HG02852 (cell line): Measurements from ENCODE around the gene CMBL.
A peak's percentile ranks its signal among the peaks of the same experiment; 100 is the strongest.
"Not testable (repeated sequence)": the region's sequence is repeated elsewhere in the genome, so short reads cannot be mapped to it uniquely, and the experiment has no call there.

Source experiments
- ATAC-seq: cut with Tn5 transposase; IDR thresholded peaks from one replicate; pipeline ENCODE4 v1.9.1; 2021; ENCODE audit warnings: mild to moderate bottlenecking, moderate library complexity; ENCODE audit not compliant: unreplicated experiment

The CMBL gene

DNA sequence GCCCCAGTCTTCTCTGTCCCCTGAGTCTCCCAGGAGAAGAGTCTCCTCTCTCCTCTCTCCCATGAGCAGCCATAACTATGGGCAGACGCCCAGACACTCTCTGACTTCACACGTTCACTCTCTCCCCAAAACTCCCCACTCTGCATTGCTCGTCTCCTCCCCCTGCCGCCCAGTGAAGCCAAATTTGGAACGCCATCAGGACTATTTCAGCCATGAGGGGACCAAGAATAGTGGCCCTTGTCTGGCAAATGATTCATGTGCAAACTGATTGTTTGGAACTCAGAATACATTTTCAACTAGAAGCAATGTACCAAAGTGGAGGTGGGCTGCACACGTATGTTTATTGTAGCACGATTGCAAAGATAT is 20.9 kb downstream of the CMBL start:
- no peak for ATAC-seq

DNA sequence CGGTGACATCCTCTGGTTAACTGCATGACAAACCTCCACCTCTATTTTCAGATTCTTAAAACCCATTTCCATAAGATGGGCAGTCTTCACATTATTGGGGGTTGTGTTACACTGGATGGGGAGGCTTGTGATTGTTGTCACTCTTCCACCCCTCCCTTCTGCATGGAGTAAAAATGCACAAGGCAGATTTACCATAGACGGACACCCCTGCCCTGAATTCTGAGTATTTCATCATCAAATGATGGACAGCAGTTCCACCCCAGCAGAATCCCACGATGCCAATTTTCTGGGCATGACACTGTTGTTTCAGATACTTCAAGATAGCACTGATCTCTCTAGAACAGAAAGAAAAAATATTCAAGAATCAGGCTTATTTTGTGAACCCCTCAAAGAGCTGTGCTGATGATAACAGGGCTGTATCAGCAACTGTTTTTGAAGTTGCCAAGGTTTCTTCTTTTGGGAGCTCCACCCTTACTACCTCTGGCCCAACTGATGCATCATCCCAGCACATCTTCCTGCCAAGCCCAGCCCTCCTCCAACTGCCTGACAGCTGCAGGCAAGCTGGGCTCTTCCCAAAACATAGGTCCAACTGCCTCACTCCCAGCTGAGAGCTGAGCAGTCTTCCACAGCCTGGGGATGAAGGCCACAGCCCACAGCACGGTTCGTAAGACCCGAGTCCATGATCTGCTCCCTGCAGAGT is 21.4 kb downstream of the CMBL start:
- no peak for ATAC-seq

DNA sequence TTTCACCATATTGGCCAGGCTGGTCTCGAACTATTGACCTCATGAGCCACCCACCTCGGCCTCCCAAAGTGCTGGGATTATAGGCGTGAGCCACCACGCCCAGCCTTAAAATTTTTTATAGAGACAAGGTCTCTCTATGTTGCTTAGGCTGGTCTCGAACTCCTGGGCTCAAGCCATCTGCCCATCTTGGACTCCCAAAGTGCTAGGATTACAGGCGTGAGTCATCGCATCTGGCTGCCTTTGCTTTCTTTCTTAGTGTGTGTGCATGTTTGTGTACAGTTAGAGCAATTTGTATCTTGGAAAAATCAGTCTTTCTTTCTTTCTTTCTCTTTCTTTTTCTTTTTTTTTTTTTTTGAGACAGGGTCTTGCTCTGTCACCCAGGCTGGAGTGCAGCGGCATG is 22.3 kb downstream of the CMBL start:
- ATAC-seq: not testable (repeated sequence)

DNA sequence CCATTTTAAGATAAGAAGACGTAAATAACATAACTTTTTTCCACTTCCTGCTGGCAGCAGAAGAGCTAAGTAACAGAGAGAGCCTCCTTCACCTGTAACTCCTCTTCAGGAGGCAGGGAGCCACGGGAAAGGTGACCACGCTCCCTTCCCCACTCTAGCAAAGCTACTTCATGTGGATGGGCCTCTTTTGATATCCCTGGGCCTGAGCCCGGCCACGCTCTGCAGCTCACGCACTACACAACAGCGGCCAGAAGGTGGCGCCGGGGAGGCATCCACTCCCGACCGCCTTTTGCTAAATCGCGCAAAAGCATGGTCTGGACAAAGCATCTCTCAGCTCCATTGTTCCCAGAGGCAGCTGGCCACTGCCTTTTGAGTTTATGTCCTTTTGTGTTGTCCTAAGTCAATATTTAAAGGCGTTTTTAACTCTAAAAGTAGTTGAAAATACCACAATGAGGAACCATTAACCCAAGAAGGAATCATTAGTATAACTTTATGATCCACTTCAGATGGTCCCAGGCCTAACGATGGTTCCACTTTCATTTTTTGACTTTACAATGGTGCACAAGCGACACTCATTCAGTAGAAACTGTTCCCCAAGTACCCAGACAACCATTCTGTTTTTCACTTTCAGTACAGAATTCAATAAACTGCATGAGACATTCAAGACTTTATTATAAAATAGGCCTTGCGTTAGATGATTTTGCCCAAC is 23.6 kb downstream of the CMBL start:
- ATAC-seq: peak; percentile 95

DNA sequence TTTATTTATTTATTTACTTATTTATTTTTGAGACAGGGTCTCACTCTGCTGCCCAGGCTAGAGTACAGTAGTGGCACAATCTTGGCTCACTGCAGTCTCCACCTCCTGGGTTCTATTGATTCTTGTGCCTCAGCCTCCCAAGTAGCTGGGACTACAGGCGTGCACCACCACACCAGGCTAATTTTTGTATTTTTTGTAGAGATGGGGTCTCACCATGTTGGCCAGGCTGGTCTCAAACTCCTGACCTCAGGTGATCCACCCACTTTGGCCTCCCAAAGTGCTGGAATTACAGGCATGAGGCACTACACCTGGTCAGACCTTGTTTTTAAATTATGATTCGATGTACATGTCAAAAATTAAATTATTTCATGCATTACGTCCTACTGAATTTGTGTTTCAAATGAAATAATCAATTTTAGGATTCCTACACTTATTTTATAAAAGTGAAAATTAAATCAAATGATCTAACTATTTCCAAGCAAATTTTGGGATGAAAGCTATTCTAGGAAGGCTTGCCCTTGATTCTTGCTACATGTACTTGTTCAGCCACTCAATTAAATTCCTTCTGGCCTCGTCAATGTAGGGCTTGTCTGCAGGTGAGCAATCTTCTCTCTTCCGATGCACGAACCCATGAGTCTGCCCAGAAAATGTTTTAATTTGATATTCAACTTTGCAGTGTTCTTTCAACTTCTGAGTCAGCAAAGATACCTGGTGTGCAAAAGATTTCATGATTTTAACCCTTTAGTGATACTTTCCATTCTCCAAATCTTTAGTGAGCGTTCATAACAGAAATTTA is 27.6 kb downstream of the CMBL start:
- no peak for ATAC-seq

DNA sequence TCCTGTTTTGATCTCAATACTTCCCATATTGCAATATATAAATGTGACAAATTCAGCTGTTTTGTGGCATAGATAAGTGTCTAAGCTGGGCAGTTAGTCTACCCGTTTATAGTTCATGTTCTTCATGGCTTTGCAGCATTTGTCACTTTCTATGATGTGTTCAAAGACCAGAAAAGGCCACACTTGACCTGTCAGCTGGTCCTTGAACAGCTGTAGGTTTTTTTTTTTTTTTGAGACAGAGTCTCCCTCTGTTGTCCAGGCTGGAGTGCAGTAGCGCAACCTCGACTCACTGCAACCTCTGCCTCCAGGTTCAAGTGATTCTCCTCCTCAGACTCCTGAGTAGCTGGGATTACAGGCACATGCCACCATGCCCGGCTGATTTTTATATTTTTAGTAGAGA is 28.4 kb downstream of the CMBL start:
- ATAC-seq: no peak

DNA sequence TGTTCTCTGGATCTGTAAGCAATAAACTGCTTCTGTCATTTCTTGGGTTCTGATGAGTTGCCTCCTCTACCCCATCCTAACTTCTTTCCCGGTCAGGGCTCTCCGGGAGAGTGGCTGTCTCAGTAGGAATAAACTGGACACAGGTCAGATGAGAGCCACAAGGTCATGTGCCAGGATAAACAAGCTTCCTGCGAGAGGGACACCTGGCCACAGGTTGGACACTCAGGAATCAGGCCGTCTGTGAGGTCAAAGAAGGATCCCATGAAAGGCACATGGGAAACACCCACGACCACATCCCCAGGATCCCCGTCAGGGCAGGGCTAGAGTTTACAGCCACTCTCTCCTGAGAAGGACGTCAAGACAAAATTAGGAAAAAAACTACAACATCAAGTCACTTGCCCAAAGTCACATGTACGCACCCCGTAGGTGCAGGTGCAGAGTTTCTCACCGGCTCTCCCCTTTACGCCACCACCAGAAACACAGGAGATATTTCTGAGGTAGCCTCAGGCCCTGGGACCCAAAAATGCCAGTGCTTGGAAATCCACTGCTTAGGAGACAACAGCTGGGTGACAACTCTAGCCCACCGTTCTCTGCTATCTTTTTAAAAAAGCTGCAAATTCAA is 28.9 kb downstream of the CMBL start:
- ATAC-seq: no peak

DNA sequence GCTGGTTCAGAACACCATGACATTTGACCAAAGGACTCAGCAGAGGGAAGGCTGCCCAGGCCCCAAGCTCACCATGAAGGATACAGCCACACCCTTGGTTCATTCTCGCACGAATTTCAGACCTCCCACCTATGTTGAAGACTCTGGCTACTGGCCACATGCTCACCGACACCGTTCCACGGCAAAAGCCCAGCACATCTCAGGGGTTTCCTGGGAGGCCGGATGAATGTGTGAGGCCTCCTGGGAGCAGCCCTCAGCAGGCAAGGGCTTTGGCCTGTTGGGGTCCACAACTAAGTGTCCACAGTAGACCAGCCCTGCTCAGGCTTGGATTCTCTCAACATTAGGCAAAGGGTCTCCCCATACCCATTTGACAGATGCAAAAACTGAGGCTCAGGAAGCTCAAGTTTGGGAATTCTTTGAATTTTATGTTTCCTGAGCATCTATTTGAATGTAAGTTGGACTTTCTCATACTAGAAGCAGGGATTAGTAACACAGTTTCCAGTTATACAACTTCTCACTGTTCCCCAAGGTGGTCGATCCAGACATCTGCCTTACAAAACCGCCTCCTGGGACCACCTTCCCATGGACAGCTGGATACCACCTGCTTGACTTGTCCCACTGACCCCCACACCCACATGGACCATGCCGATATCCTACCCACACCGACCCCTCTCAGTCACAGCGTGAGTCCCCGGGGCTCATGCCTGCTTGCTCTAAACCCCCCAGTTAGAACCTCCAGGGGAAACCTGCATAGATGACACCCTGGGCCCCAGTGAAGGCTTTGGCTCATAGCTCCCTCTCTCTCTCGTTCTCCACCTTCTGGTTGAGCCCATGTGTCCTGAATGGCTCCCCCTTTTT is 29.7 kb downstream of the CMBL start:
- ATAC-seq: no peak

DNA sequence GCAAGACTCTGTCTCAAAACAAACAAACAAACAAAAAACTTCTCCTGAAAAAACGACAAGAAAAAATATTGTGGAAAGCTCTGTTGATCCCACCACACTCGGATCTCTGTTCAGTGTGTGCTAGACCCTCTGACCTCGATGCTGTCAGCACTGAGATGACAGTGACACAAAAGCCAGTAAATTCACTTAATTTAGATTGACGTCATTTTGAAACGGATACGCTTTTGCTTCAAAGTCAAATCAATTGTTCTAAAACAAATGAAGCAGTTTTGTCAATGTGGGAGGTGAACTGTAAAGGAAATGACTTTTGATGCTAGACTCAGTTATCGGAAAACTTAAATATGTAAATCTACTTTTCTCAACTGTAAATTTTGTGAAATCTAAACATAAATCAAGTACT is 31.0 kb downstream of the CMBL start:
- no peak for ATAC-seq

DNA sequence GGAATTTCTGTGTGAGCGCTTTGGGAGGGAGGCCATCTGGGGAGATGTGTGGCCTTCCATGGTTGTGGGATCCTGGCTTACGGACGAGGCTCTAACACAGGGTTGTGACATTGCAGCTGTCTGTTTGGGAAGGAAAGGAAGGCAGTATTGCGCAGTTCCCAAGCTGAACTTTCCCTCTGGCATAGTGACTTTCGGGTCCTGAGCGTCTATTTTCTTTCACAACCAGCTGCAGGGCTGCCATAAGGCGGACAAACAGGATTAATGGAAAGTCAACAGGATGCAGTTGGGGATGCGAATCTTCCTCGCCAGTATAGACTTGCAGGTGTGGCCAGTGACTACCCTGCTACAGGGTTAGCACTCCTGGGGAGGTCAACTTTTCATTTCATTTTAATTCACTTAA is 31.7 kb downstream of the CMBL start:
- no peak for ATAC-seq

DNA sequence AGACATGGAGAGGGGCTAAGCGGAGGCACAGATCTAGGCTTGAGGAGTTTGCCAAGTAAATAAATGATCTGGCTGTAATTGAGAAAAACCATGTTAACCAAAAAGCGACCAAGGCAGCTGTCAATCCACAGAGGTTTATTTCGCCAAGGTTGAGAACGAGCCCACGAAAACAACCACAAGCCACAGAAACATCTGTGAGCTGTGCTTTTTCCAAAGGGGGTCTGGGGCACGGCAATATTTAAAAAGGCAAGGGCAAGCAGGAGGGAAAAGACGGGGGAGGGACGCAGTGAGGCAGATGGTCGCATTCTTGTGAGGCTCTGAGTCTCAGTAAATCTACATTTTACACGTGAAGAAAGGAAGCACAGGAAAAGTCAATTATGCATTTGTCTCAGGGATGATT is 32.2 kb downstream of the CMBL start:
- no peak for ATAC-seq

DNA sequence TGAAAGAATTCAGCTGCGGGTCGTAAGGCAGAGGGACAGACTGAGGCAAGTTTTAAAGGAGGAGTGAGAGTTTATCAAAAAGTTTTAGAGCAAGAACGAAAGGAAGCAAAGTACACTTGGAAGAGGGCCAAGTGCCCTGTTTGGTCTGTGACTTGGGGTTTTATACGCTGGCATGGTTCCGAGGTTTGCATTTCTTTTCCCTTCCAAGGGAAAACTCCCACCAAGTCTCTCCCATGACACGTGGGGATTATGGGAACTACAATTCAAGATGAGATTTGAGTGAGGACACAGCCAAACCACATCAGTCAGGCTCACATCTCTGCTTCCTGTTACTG is 34.9 kb downstream of the CMBL start:
- not testable (repeated sequence) for ATAC-seq

DNA sequence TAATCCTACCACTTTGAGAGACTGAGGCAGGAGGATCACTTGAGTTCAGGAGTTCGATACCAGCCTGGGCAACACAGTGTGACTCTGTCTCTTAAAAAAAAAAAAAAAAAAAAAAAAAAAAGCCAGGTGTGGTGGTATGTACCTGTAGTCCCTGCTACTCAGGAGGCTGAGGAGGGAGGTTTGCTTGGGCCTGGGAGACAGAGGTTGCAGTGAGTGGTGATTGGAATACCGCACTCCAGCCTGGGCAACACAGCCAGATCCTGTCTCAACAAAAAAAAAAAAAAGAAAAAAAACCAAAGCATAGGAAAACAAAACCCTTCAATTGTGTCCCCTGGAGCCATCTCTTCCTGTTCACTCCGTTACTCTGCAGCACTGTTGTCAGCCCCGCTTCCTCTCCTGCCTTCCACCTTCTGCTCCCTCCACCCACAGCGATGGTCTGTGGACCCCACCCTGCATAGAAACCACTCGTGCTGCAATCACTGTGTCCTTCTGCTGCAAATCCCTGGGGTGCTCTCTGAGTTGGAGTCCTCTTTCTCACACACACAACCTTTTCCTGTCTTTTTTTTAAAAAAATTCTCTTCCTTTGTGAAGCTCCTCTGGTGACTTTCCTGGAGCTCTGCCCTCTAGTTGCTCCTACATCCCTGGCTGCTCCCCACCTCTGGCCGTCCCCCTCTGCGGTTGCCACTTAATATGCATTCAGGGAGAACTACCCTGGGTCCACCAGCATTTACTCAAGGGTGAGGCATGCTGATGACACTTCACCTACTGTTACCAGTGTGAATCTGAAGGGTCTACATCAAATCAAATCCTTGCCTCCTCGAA is 35.4 kb downstream of the CMBL start:
- no peak for ATAC-seq

DNA sequence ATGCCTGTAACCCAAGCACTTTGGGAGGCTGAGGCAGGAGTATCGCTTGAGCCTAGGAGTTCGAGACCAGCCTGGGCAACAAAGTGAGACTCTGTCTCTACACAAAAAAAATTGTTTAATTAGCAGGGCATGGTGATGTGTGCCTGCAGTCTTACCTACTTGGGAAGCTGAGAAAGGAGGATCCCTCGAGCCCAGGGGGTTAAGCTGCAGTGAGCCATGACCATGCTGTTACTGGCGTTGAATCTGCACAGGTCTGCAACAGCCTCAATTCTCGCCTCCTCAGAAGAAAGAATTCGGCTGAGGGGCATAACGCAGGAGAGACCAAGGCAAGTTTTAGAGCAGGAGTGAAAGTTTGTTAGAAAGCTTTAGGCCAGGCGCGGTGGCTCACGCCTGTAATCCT is 39.6 kb downstream of the CMBL start:
- no peak for ATAC-seq

DNA sequence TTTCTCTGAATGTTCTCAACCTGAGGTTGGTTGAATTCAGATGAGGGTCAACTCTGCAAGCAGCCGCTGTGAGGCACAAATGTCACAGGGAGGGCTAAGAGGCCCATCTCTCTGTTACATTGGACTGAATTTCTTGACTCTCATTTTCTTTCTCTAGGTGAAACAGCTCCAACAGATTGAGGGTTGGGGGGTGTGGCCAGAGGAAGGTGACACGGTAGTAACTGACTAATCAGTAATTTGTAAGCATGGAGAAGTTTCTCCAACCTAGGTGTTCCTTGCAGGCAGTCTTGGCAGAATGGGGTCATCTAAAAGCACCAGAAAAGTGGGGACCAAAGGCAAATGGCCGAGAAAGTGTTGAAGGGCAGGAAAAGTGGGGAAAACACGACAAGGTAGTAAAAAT is 40.9 kb downstream of the CMBL start:
- ATAC-seq: no peak

DNA sequence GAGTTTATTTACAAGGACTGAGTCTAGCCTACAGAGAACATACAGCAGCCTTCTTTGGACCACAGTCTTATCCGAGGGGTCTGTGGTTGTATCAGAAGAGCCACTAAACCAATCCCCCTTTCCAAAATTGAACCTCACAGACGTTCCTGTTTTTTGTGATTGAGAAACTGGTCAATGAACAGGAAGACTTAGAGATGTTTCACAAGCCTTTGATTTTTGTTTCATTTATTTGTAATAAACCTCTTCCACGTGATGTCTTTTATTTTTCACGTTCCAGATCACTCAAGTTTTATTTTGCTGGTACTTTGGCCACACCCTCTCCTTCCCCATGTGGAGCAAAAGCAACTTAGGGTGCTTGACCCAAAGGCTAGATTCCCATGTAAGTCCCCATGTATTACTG is 41.6 kb downstream of the CMBL start:
- no peak for ATAC-seq

DNA sequence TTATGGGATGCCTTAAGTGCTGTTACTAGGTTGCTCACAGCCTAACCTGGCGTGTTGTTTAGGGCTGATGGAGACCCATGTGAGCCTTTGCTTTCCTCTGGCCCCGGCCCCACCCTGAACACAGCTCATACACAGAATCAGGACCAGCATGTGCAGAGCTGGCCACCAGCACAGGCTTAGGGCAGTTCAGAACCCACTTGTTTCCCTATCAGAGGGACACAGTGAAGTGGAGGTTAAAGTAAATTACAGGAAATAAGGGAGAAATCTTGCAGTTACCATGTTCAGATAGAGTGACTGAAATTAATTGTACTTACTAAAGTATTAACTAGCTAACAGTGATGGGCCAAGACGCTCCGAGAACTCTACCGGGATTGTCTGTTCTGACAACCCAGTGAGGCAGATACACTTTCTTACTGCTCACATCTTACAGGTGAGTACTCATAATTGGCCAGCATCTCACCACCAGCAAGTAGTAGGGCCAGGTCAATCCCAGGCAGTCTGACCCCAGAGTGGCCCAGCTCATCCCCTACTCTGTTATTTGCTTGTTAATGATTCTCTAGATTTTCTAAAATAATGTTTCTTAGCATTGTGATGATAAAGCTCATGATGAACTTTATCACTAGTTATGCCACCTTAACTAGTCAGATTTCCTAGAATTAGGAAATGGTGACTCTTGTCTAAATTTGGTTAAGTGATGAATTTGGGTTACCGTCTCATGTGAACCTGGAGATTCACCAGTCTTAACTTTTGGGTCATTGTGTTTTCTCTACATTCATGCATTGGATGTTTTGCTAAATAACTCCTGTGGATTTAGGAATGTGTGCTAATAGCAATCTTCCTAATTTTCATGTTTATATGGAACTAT is 42.2 kb downstream of the CMBL start:
- no peak for ATAC-seq

DNA sequence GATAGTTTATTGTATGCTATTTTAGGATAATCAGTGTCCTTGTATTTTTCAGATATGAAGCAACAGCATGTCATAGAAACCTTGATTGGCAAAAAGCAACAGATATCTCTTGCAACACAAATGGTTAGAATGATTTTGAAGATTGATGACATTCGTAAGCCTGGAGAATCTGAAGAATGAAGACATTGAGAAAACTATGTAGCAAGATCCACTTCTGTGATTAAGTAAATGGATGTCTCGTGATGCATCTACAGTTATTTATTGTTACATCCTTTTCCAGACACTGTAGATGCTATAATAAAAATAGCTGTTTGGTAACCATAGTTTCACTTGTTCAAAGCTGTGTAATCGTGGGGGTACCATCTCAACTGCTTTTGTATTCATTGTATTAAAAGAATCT is 43.1 kb downstream of the CMBL start:
- no peak for ATAC-seq

DNA sequence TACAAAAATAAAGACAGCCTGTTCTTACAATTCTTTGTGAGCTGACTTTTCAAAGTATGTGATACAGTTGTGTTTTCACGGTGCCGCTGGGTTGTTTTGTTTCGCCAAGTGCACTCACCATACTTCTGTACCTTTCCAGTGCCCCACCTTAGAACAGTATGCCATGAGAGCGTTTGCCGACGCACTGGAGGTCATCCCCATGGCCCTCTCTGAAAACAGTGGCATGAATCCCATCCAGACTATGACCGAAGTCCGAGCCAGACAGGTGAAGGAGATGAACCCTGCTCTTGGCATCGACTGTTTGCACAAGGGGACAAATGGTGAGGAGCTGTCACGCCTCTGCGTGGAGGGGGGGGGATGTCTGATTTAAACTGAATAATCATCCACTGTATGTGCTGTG is 44.7 kb downstream of the CMBL start:
- ATAC-seq: no peak
